HepG2 (cell line): ENCODE measurements around the gene CAPZB. TPM values are rescaled to one million over a fixed set of nuclear protein-coding genes. Genes with fewer than 3 reads are reported as not detected.

Experiments
- ATAC-seq: fragments of 200-7000 bp; cut with Tn5 transposase; 3 replicates; pipeline ENCODE4 v1.9.1; 2020; ENCODE audit warnings: mild to moderate bottlenecking, moderate library complexity
- BruUV-seq: library from RNA; stranded (reverse); fragments of 400-500 nt; replicated peaks from 2 replicates; lab custom pipeline; 2021; lab: Mats Ljungman, UMichigan
- CTCF ChIA-PET: fragments of 300-600 bp; formaldehyde crosslinking; extraction: SDS; loops from one replicate; lab custom pipeline; 2021; ENCODE audit warnings: low total read pairs, inconsistent platforms, low intra/inter-chr PET ratio; lab: Yijun Ruan, JAX
- POLR2A ChIA-PET: fragments of 350-600 bp; sonication (Branson Sonifier 250); formaldehyde crosslinking; loops from one replicate; lab custom pipeline; 2020; ENCODE audit warnings: antibody characterized with exemption, inconsistent platforms; lab: Yijun Ruan, JAX
- DNase-seq: peaks from one replicate; pipeline ENCODE4 v3.0.0-alpha.2; 2015; ENCODE audit warnings: low spot score
- FAIRE-seq: peaks from 3 replicates; lab custom pipeline; 2011; peaks lifted over from hg19 to GRCh38; lab: Jason Lieb, UNC
- H2AFZ ChIP-seq: one replicate; pipeline ENCODE4 v1.6.1; 2011; ENCODE audit warnings: low read length, inconsistent platforms
- H3K27ac ChIP-seq: fragments of 300-600 bp; 3 replicates; pipeline ENCODE4 v1.8.0; 2011; ENCODE audit warnings: mixed run types, mild to moderate bottlenecking, mixed read lengths, low read length, inconsistent platforms; ENCODE audit not compliant: insufficient read depth; ENCODE audit errors: extremely low read length
- H3K27me3 ChIP-seq, 2 experiments: fragments of 200-600 bp in 1 of 2; 2 replicates in 1 of 2; 3 replicates in 1 of 2; pipeline versions ENCODE4 v1.6.0 to v1.8.0; 2011; ENCODE audit warnings: low read length in 2 of 2, mild to moderate bottlenecking in 2 of 2, moderate library complexity in 2 of 2, inconsistent platforms in 1 of 2; ENCODE audit not compliant: insufficient read depth in 2 of 2, control insufficient read depth in 1 of 2
- H3K36me3 ChIP-seq, 2 experiments: fragments of 200-600 bp in 1 of 2; replicated peaks in 1 of 2; 2 replicates in 1 of 2; 3 replicates in 1 of 2; pipeline versions ENCODE4 v1.5.1 to v1.8.0; 2011; ENCODE audit warnings: low read length in 2 of 2, inconsistent platforms in 1 of 2; ENCODE audit not compliant: insufficient read depth in 2 of 2, control insufficient read depth in 1 of 2
- H3K4me1 ChIP-seq: 2 replicates; pipeline ENCODE4 v1.5.1; 2012; ENCODE audit warnings: low read length, inconsistent platforms; ENCODE audit not compliant: insufficient read depth
- H3K4me2 ChIP-seq: 2 replicates; pipeline ENCODE4 v1.6.0; 2011; ENCODE audit warnings: low read depth, low read length, inconsistent platforms
- H3K4me3 ChIP-seq, 3 experiments: fragments of 200-600 bp in 1 of 3; sonication (generic), shearing (Covaris generic) in 1 of 3; replicated peaks in 1 of 3; 2 replicates each; pipeline ENCODE4 v1.5.1; 2011 to 2016; ENCODE audit warnings: low read length in 3 of 3, inconsistent platforms in 2 of 3, low read depth in 2 of 3, mild to moderate bottlenecking in 2 of 3, control low read depth in 1 of 3, mixed read lengths in 1 of 3; ENCODE audit not compliant: insufficient read depth in 1 of 3
- H3K79me2 ChIP-seq: one replicate; pipeline ENCODE4 v1.6.1; 2011; ENCODE audit warnings: low read length, inconsistent platforms; ENCODE audit not compliant: insufficient read depth
- H3K9ac ChIP-seq: 2 replicates; pipeline ENCODE4 v1.6.0; 2011; ENCODE audit warnings: mild to moderate bottlenecking, low read depth, low read length, inconsistent platforms; ENCODE audit not compliant: insufficient read depth
- H3K9me3 ChIP-seq: 2 replicates; pipeline ENCODE4 v1.5.1; 2012; ENCODE audit warnings: mild to moderate bottlenecking, low read length
- H4K20me1 ChIP-seq: 2 replicates; pipeline ENCODE4 v1.6.0; 2011; ENCODE audit warnings: inconsistent platforms, mild to moderate bottlenecking, low read length, moderate library complexity; ENCODE audit not compliant: insufficient read depth
- DRAP1 ChIP-seq: IDR thresholded peaks from 2 replicates; pipeline ENCODE4 v1.6.1; 2016; ENCODE audit warnings: missing genetic modification reagents, missing compliant biosample characterization
- POLR2A ChIP-seq, 2 experiments: IDR thresholded peaks; 2 replicates each; pipeline ENCODE4 v1.6.1; 2011; ENCODE audit warnings: low read depth in 2 of 2, low read length in 2 of 2, mild to moderate bottlenecking in 1 of 2, moderate library complexity in 1 of 2; ENCODE audit not compliant: insufficient read depth in 1 of 2
- ZNF17 ChIP-seq: sonication (generic); formaldehyde crosslinking; IDR thresholded peaks from 2 replicates; pipeline ENCODE4 v1.5.0; 2020; ENCODE audit warnings: mild to moderate bottlenecking, missing genetic modification reagents
- ZNF460 ChIP-seq: sonication (generic); formaldehyde crosslinking; IDR thresholded peaks from 2 replicates; pipeline ENCODE4 v1.5.1; 2020; ENCODE audit warnings: missing genetic modification reagents, mild to moderate bottlenecking, borderline replicate concordance
- ZNF629 ChIP-seq: sonication (generic); formaldehyde crosslinking; conservative IDR thresholded peaks from 2 replicates; pipeline ENCODE4 v1.5.0; 2020; ENCODE audit warnings: missing genetic modification reagents
- WGBS: methylation state at CpG from one replicate; pipeline ENCODE4 v1.1.6; 2017; ENCODE audit warnings: low lambda C conversion rate; 5-methylcytosine and 5-hydroxymethylcytosine counted together
- in situ Hi-C: cut with HindIII; loops from 2 replicates; pipeline ENCODE4 v1.10.0; 2017; ENCODE audit warnings: low pct_unique_long_range_greater_than_20kb; ENCODE audit not compliant: extremely low pct_ligation_motif_present
- intact Hi-C: fragments of 100-400 bp; cut with micrococcal nuclease; formaldehyde crosslinking; loops from one replicate; pipeline ENCODE4 v1.10.0; 2022; ENCODE audit not compliant: unreplicated experiment
- polyA plus RNA-seq, 8 experiments: library from polyadenylated mRNA; depleted of rRNA in 3 of 8; stranded (reverse) in 7 of 8; unstranded in 1 of 8; fragments of >200 nt; fragmentation: Illumina TruSeq in 4 of 8; extraction: Trizol in 4 of 8; gene quantifications; 2 replicates each; pipeline versions ENCODE4 v1.2.1 to v1.2.3, GENCODE V29; 2011 to 2016; ENCODE audit warnings: low read depth in 4 of 8, missing spikeins in 1 of 8, mixed read lengths in 1 of 8; ENCODE audit not compliant: insufficient read depth in 1 of 8
- total RNA-seq, 5 experiments: library from RNA; depleted of rRNA; stranded (reverse); fragments of >200 nt; fragmentation: Illumina TruSeq; extraction: Trizol; gene quantifications; 2 replicates each; pipeline ENCODE4 v1.2.3, GENCODE V29; 2016; ENCODE audit warnings: low read depth in 1 of 5

Gene CAPZB
- total and polyA plus RNA-seq, 2 of the 13 experiments (the other 11 are each of a cell fraction or from before 2014, with no cell fraction given) = 58.9 to 76.9 TPM

GRCh38 chr1:19330449-19331135, 154.7 kb downstream of the CAPZB start:
- Histone ChIP-seq H3K4me1 (no peaks in the 10 kb centered on the region), H3K27ac (no peak overlapping the region), H3K9ac (no peak overlapping the region), H3K79me2 (no peaks in the 10 kb centered on the region), H3K9me3 (no peaks in the 10 kb centered on the region), H3K36me3 (peaks cover 11 to 21% of the 10 kb centered on the region in 2 experiments; a peak in 4 of 5 replicates), H4K20me1 (no peaks in the 10 kb centered on the region), H3K4me3 (no peak overlapping the region), H2AFZ (no peak overlapping the region), H3K27me3 (no peaks in the 10 kb centered on the region), H3K4me2 (no peak overlapping the region)
- in situ Hi-C loops = no loop called here
- DNase-seq (no peak), FAIRE-seq (no peak), ATAC-seq (no peak; the same call in 2 of the 3 replicates)
- CTCF ChIA-PET = no interaction called here
- TF ChIP-seq POLR2A (IDR thresholded peaks at IDR 0.05; ENCODE audit: insufficient read depth in 1 of 2, low read depth in 2 of 2, low read length in 2 of 2) (peak in 1 of 2 experiments; percentile 12; a peak in 1 of 4 replicates), DRAP1 (CRISPR knock-in tag) (no peak)
- intact Hi-C loops = no loop called here
- BruUV-seq = no TSS peak
- POLR2A ChIA-PET = interaction anchor here (1.0 to 1.4 kb wide), 2 partner anchors 18 kb away, joined by 3 to 4 read pairs; partner anchors contain the start of genes AKR7A2 and SLC66A1
- whole genome bisulfite sequencing = over 99% methylated on average over 7 of the region's 14 CpGs

- Histone ChIP-seq H3K4me2 (no peak overlapping the region), H3K79me2 (no peaks in the 10 kb centered on the region), H3K36me3 (peaks cover 16 to 31% of the 10 kb centered on the region in 2 experiments), H3K9me3 (no peaks in the 10 kb centered on the region), H3K27me3 (no peaks in the 10 kb centered on the region), H3K27ac (no peak overlapping the region), H3K9ac (no peak overlapping the region), H3K4me3 (no peak overlapping the region), H3K4me1 (no peaks in the 10 kb centered on the region), H4K20me1 (no peaks in the 10 kb centered on the region), H2AFZ (no peak overlapping the region)
- in situ Hi-C loops = no loop called here
- no TSS peak for BruUV-seq
- ATAC-seq = no peak
- intact Hi-C loops = no loop called here
- CTCF ChIA-PET = no interaction called here
- DNase-seq = no peak
- 0 out of 2 replicates have a peak, but pooled peaks have one; percentile 18 for TF ChIP-seq ZNF629 (CRISPR knock-in tag)
- TF ChIP-seq ZNF17 (CRISPR knock-in tag) = no peak
- no peak for TF ChIP-seq ZNF460 (CRISPR knock-in tag)
- POLR2A ChIA-PET = interaction anchor here (1.4 kb wide), 1 partner anchor 17 kb away, joined by 4 read pairs; the partner anchor contains the start of genes AKR7A2 and SLC66A1
- no peak for FAIRE-seq
- 98% methylated on average over 5 of the region's 5 CpGs for WGBS
Observed at GRCh38 chr1:19329611-19330010, 155.7 kb downstream of the CAPZB start.
